GM21737 (cell line): ENCODE results near the gene GPR153.
"Not testable (repeated sequence)": the region's sequence is repeated elsewhere in the genome, so short reads cannot be mapped to it uniquely, and the experiment has no call there.

Source experiments
- ATAC-seq: cut with Tn5 transposase; IDR thresholded peaks from one replicate; pipeline ENCODE4 v1.9.1; 2021; ENCODE audit warnings: mild to moderate bottlenecking, moderate library complexity; ENCODE audit not compliant: unreplicated experiment

GPR153 gene

DNA sequence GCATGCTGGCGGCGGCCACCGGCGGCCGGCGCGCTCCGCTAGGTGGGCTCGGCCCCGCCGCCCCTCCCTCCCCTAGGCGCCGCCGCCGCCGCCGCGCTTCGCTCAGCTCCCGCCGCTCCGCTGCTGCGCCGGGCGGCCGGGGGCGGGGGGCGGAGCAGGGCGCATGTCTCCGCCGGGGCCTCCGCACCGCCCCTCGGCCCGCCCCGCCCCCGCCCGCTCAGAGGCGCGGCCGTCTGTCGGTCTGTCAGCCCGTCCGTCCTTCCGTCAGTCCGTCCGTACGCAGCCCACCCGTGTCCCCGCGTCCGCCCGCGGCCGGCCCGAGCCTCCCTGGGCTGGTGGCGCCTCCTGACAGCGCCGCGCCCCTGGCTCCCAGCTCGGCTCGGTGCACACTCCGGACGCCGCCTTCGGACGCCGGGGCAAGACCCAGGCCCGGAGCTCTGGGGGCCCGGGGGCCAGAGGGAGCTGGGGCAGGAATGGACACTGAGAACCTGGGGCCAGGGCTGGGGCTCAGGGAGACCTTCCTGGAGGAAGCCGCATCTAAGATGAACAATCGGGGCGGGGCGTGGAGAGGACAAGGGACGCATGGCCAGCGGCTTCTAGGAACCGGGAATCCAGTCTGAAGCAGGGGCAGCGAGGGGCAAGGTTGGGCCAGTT lies at the start of gene GPR153:
GPR153 (minus strand) TSS at position 138 of the 654 bp plus-strand sequence. CDS start 6,193 bp downstream, outside the sequence.
- no peak for ATAC-seq

DNA sequence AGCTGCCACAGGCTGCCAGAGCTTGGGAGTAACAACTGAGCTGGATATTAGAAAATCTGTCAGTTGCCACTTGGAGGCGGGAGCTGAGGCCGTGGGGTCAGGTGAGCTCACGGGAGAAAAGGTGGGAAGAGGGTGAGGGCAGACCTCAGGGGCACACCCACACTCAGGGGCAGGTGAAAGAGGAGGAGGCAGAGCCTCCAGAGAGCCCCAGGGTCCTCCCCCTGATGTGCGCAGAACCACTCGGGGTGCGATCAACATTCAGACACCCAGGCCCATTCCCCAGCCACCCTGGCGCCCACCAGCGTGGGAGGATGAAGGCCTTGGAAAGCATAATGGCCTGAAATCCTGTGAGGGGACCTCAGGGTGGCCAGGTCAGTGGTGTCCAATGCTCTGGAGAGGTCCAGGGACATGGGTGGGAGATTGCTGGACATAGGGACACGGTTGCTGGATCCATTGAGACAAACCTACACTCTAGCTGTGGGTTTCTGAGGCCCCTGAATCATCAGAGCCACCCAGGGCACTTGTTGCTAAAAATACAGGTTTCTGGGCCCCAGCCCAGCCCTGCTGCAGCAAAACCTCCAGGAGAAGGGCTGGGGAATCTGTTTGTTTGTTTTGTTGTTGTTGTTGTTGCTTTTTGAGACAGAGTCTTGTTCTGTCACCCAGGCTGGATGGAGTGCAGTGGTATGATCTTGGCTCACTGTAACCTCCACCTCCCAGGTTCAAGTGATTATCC lies 49.4 kb upstream of the GPR153 start:
- ATAC-seq = no peak

GRCh38 chr1:6309564-6309963 lies 48.7 kb upstream of the GPR153 start:
- no peak for ATAC-seq

GRCh38 chr1:6308449-6308848 lies 47.6 kb upstream of the GPR153 start:
- no peak for ATAC-seq

- ATAC-seq = not testable (repeated sequence)
Measured at GRCh38 chr1:6307682-6308081, 46.8 kb upstream of the GPR153 start.

DNA sequence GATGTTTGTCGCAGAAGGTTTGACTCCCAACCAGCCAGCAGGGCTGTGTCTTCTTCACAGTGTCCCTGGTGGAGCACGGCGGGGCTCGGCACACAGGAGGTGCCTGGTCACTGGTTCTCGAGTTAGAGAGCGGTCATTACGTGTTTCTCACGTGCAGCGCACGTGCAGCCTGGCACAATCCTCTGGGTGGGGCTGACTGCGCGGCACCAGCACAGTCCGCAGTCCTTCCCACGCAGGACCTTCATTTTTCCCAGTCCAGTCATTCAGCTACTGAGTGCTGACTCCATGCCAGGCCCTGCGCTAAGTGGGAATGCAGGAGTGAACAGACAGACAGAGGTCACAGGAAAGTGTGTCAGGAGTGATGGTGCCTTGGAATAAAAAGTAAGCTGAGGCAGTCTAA lies 46.2 kb upstream of the GPR153 start:
- no peak for ATAC-seq

DNA sequence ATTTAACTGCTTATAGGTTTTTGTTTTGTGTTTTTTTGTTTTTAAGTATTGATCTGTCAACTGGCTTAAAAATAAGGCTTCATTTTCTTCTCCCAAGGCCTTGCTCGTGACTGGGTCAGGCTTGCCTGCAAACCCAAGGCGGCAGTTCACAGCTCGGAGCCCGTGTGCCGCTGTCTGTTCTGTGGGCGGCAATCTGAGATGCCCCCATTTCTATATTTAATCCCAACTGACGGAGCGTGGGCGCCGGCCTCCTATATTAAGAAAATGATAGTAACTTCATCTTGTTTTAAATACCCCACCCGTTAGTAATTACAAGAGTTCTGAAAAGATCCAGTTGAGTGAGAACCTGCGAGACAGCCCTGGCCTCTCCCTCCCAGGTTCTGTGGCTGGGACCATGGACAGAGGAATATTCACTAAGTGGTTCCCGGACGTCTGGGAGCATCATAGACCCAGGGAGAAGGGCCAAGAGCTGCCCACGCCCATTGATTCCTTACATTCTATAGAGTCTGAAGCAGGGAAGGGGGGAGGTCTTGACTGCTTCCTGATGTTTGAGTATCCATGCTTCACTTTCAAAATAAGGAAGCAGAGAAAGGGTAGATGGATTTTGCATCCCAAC lies 42.6 kb upstream of the GPR153 start:
- ATAC-seq = no peak

- ATAC-seq = no peak
Measured at GRCh38 chr1:6302568-6302967, 41.7 kb upstream of the GPR153 start.

GRCh38 chr1:6301526-6301925 lies 40.6 kb upstream of the GPR153 start:
- no peak for ATAC-seq

DNA sequence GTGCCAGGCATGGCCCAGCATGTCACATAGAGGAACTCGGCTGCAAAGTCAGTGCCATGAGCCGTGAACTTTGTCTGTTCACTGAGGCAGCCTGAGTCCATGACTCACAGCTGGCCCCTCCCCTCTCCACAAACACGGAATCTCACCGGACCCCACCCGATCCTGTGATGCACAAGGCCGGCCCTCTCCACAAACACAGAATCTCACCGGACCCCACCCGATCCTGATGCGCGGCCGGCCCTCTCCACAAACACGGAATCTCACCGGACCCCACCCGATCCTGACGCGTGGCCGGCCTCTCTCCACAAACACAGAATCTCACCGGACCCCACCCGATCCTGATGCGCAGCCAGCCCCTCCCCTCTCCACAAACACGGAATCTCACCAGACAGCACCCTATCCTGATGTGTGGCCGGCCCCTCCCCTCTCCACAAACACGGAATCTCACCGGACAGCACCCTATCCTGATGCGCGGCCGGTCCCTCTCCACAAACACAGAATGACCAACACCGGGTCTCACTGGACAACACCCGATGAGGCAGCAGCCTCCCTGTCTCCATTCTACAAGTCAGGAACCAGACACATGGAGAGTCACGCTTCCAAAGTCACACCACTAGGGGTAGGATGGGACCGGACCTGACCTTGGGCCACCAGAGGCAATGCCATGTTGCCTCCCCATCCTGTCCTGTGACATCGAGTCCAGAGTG lies 39.6 kb upstream of the GPR153 start:
- ATAC-seq = no peak

DNA sequence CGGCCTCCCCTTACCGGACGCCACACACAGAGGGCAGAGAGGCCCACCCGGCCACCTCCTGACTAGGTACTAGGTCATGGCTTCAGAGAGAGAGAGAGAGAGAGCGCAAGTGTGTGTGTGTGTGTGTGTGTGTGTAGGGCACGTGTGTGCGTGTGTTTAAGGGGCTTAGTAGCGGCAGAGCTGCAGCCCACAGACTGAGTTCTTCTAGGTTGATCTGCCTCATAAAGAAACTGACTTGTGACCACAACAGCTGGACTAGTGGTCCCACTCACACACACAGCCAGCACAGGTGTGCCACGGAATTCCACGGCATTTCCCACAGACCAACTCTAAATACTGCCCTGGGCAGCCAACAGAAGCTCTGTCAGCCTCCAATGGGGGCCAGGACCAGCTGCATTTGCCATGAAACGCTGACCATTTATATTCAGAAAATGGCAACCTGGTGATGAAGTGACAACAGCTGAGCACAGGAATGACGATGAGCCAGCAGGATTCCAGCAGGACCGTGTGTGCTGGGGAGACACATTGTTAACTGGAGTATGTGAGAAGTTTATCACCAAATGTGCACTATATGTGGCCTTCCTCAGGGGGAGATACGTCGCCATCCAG lies 38.8 kb upstream of the GPR153 start:
- ATAC-seq = no peak

DNA sequence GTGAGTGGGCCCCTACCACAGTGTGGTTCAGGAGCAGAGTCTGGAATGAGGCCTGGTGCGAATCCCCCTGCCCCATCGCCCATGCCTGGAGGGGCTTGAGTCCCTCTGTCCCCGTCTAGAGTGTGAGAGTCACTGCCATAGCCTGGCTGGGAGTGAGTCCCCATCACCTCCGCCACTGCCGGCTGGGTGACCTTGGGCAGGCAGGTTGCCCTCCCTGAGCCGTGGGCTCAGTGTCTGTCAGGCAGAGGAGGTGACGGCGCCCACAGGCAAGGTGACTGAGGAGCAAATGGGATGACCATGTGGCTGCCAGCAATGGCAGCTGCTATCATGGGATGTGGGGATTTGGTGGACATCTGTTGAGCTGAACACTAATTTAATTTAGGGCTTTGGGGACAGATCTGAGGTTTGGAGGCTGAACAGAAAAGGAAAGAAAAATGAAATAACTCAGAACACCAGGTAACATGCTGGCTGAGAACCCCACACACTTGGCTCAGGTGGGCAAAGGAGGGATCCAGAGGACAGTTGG lies 38.1 kb upstream of the GPR153 start:
- no peak for ATAC-seq

- ATAC-seq = no peak
Measured at GRCh38 chr1:6298530-6298929, 37.6 kb upstream of the GPR153 start.

- no peak for ATAC-seq
Measured at GRCh38 chr1:6295910-6296309, 35.0 kb upstream of the GPR153 start.

DNA sequence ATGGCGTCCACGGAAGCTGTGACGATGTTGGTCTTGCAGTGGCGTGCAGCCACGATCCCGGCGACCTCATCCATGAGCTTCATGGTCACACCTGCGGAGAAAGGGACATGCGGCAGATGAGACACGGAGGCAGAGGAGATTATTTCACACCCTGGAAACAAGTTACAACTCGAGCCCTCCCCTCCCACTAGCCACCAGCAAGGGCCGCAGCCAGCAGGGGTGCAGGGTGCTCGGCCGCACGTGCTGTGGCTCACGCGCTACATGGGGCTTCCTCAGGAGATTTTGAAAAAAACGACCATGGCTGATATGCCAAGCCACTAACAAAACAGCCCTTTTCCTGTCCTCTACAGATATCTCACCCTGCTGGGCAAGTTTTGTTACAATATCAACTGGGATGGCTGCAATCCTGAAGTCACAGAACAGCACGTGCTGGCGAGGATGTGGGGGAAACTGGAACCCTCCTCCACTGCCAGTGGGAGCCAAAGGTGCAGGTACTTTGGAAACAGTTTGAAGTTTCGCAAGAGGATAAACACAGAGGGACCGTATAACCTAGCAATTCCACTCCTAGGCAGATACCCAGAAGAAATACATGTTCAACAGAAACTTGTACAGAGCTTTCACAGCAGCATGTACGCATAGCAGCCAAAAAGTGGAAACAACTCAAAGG lies 34.1 kb upstream of the GPR153 start:
- no peak for ATAC-seq

- no peak for ATAC-seq
Measured at GRCh38 chr1:6294080-6294889, 33.4 kb upstream of the GPR153 start.

DNA sequence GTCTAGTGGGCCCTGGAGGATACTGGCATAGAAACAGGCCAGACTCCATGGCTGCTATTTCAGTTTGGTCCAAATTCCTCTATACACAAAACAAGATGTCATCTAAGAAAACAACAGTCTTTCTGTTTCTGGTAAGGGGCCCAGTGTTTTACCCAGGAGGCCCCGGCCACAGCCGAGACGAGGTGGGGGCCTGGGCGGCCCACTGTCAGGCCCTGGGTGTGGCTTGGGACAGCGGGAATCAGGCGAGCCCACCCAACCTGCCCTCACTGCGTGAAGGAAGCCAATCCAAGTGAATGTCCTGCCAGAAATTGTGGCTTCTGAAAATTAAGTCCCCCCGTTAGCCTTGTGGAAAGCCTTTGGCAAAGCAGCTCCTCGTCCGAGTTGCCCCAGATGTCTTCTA lies 31.2 kb upstream of the GPR153 start:
- no peak for ATAC-seq

DNA sequence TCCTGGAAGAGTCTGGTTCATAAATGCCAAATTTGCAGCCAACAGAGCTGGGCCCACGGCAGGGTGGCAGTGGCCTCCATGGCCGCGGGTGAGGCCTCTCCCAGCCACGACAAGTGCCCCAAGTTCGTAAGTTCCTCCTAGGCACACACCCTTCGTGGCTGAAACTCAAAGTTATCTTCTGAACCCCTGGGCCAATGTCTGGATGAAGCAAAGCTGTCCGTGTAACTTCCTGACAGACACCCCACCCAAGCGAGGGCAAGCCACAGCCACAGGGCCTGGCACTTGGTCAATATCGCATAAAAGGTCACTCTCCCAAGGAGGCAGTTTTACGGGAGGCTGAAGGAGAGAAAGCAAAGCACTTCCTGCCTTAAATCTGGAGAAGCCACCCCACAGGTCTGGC lies 27.8 kb upstream of the GPR153 start:
- no peak for ATAC-seq

DNA sequence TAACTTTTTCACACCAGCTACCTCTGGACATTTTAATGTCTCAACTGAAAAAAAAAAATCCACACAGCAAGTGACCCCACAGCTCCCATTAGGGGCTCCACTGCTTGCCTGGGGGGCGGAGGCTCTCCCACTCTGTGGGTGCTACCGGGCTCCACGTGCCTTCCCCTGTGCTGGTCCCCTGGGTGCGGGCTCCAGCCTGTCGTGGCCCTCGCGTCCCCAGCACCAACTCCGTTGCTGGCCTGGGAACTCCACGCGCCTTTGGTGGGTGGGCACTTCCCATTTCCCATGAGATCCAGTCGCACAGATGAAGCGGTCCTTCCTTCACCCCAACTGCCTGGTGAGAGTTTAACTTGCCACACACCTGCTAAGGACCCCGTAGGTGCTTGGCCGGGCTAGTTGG lies 27.1 kb upstream of the GPR153 start:
- ATAC-seq = no peak
